CD14-positive monocyte (primary cell): ENCODE measurements around the gene PHGDH. TPM values are rescaled to one million over a fixed set of nuclear protein-coding genes. Genes with fewer than 3 reads are reported as not detected.

ENCODE experiments used
- DNase-seq, 3 donors: peaks; one replicate each; pipeline ENCODE4 v3.0.0-alpha.2; 2011 to 2022
- H2AFZ ChIP-seq: 2 replicates; pipeline ENCODE4 v1.6.0; 2012; ENCODE audit warnings: mild to moderate bottlenecking, low read depth, low read length, inconsistent platforms; ENCODE audit not compliant: insufficient read depth, poor library complexity, severe bottlenecking
- H3K27ac ChIP-seq, 2 donors: 1 replicate in 1 of 2; 2 replicates in 1 of 2; pipeline ENCODE4 v1.5.1; 2012 to 2013; ENCODE audit warnings: low read length in 2 of 2, control low read depth in 1 of 2, inconsistent platforms in 1 of 2, low read depth in 1 of 2, mild to moderate bottlenecking in 1 of 2
- H3K27me3 ChIP-seq, 2 donors: one replicate each; pipeline versions ENCODE4 v1.6.0 to v1.6.1; 2011 to 2013; ENCODE audit warnings: low read length in 2 of 2; ENCODE audit not compliant: control insufficient read depth in 2 of 2, insufficient read depth in 2 of 2
- H3K36me3 ChIP-seq, 2 donors: replicated peaks in 1 of 2; 1 replicate in 1 of 2; 2 replicates in 1 of 2; pipeline versions ENCODE4 v1.5.1 to v1.6.1; 2012 to 2013; ENCODE audit warnings: low read length in 2 of 2, control low read depth in 1 of 2, inconsistent platforms in 1 of 2, mild to moderate bottlenecking in 1 of 2; ENCODE audit not compliant: insufficient read depth in 2 of 2, control insufficient read depth in 1 of 2
- H3K4me1 ChIP-seq, 2 donors: 1 replicate in 1 of 2; 2 replicates in 1 of 2; pipeline versions ENCODE4 v1.5.1 to v1.6.1; 2012 to 2013; ENCODE audit warnings: low read length in 2 of 2, control low read depth in 1 of 2, inconsistent platforms in 1 of 2, mild to moderate bottlenecking in 1 of 2, moderate library complexity in 1 of 2; ENCODE audit not compliant: insufficient read depth in 2 of 2, control insufficient read depth in 1 of 2
- H3K4me2 ChIP-seq: replicated peaks from 2 replicates; pipeline ENCODE3; 2012; ENCODE audit warnings: low read length, moderate library complexity, mild to moderate bottlenecking; ENCODE audit not compliant: poor library complexity, severe bottlenecking; ENCODE audit errors: extremely low read depth
- H3K4me3 ChIP-seq, 3 experiments: fragments of 200-600 bp in 1 of 3; sonication (generic) in 1 of 3; replicated peaks in 1 of 3; 1 replicate in 2 of 3; 2 replicates in 1 of 3; pipeline ENCODE4 v1.5.1; 2011 to 2013; ENCODE audit warnings: low read length in 3 of 3, mild to moderate bottlenecking in 3 of 3, control low read depth in 2 of 3, low read depth in 2 of 3, inconsistent platforms in 1 of 3, moderate library complexity in 1 of 3
- H3K79me2 ChIP-seq: 2 replicates; pipeline ENCODE4 v1.6.0; 2012; ENCODE audit warnings: mild to moderate bottlenecking, control low read depth, inconsistent platforms, low read length, moderate library complexity; ENCODE audit not compliant: insufficient read depth
- H3K9ac ChIP-seq: 2 replicates; pipeline ENCODE4 v1.6.0; 2017; ENCODE audit warnings: low read length, mild to moderate bottlenecking; ENCODE audit not compliant: insufficient read depth, poor library complexity, severe bottlenecking
- H3K9me3 ChIP-seq, 2 donors: replicated peaks in 1 of 2; 1 replicate in 1 of 2; 2 replicates in 1 of 2; pipeline versions ENCODE4 v1.5.1 to v1.6.1; 2012 to 2013; ENCODE audit warnings: low read length in 2 of 2, control low read depth in 1 of 2; ENCODE audit not compliant: control insufficient read depth in 1 of 2, insufficient read depth in 1 of 2
- H4K20me1 ChIP-seq: 2 replicates; pipeline ENCODE4 v1.6.0; 2012; ENCODE audit warnings: mild to moderate bottlenecking, low read length, control low read depth, moderate library complexity; ENCODE audit not compliant: insufficient read depth
- H3K27ac Mint-ChIP-seq, 7 donors: one replicate each; pipeline ENCODE4 v1.8.0; 2020; ENCODE audit warnings: mild to moderate bottlenecking in 7 of 7, mixed read lengths in 7 of 7, moderate library complexity in 6 of 7, inconsistent platforms in 2 of 7
- H3K27me3 Mint-ChIP-seq, 3 donors: one replicate each; pipeline ENCODE4 v1.8.0; 2021 to 2022; ENCODE audit warnings: low read depth in 3 of 3, mild to moderate bottlenecking in 3 of 3, mixed read lengths in 3 of 3, moderate library complexity in 3 of 3, inconsistent platforms in 1 of 3
- H3K36me3 Mint-ChIP-seq, 2 donors: one replicate each; pipeline ENCODE4 v1.8.0; 2020; ENCODE audit warnings: mixed read lengths in 2 of 2, inconsistent platforms in 1 of 2, mild to moderate bottlenecking in 1 of 2
- H3K4me1 Mint-ChIP-seq: one replicate; pipeline ENCODE4 v1.8.0; 2020; ENCODE audit warnings: mild to moderate bottlenecking, mixed read lengths
- H3K4me3 Mint-ChIP-seq, 2 donors: one replicate each; pipeline ENCODE4 v1.8.0; 2020; ENCODE audit warnings: mild to moderate bottlenecking in 2 of 2, mixed read lengths in 2 of 2, moderate library complexity in 1 of 2
- H3K9me3 Mint-ChIP-seq, 7 donors: one replicate each; pipeline ENCODE4 v1.8.0; 2020 to 2022; ENCODE audit warnings: mixed read lengths in 7 of 7, mild to moderate bottlenecking in 6 of 7, moderate library complexity in 6 of 7, inconsistent platforms in 2 of 7
- CTCF ChIP-seq: fragments of 200-600 bp; IDR thresholded peaks from one replicate; pipeline ENCODE4 v1.8.0; 2022; ENCODE audit warnings: antibody characterized with exemption, mild to moderate bottlenecking
- WGBS: methylation state at CpG from one replicate; pipeline ENCODE4 v1.1.5; 2013; ENCODE audit warnings: missing lambda C conversion rate; ENCODE audit not compliant: insufficient coverage; 5-methylcytosine and 5-hydroxymethylcytosine counted together
- intact Hi-C, 2 donors: fragments of 100-400 bp; cut with micrococcal nuclease; formaldehyde crosslinking; loops; one replicate each; pipeline versions ENCODE4 v1.15.0 to v1.15.1; 2023
- polyA plus RNA-seq, 3 donors: library from polyadenylated mRNA; depleted of rRNA in 1 of 3; unstranded in 2 of 3; stranded (reverse) in 1 of 3; fragments of 300-500 nt in 2 of 3; fragments of >200 nt in 1 of 3; fragmentation: Illumina TruSeq in 2 of 3; gene quantifications; 1 replicate in 2 of 3; 2 replicates in 1 of 3; pipeline ENCODE4 v1.2.3, GENCODE V29; 2012 to 2021

The PHGDH gene
- polyA plus RNA-seq, 3 donors: 0.09 to 0.44 (median 0.20) TPM

- Mint-ChIP-seq H3K27me3 (peaks cover 0 to 2% (median 0%) of the 10 kb centered on the region in 3 donors), H3K4me1 (peaks cover 24% of the 10 kb centered on the region), H3K4me3 (no peak overlapping the region), H3K36me3 (no peaks in the 10 kb centered on the region), H3K9me3 (peaks cover 0 to 2% (median 0%) of the 10 kb centered on the region in 7 donors), H3K27ac (no peak overlapping the region)
- Histone ChIP-seq H3K36me3 (no peaks in the 10 kb centered on the region), H3K27me3 (no peaks in the 10 kb centered on the region), H4K20me1 (no peaks in the 10 kb centered on the region), H3K4me3 (no peak overlapping the region), H2AFZ (no peak overlapping the region), H3K79me2 (no peaks in the 10 kb centered on the region), H3K9ac (no peak overlapping the region), H3K4me1 (peaks cover 14 to 20% of the 10 kb centered on the region in 2 donors), H3K4me2 (no peak overlapping the region), H3K9me3 (no peaks in the 10 kb centered on the region), H3K27ac (no peak overlapping the region)
- no peak for DNase-seq
- TF ChIP-seq CTCF: no peak
- no CpG with 5 or more reads among the region's 4 CpGs for WGBS
- intact Hi-C loops: no loop called here
Observed at GRCh38 chr1:119791377-119791776, 79.6 kb downstream of the PHGDH start.

Other genes with a start within 250 kb of the PHGDH start
- gene HSD3B1, start 204.7 kb upstream of the PHGDH start, polyA plus RNA-seq: not detected
- 1 to 10 TPM in 1 of 3 donors, under 1 TPM in 2; 0.37 to 3.1 (median 0.49) TPM for gene ZNF697, start 63.7 kb upstream of the PHGDH start, polyA plus RNA-seq
- not detected for gene HMGCS2, start 57.0 kb downstream of the PHGDH start, polyA plus RNA-seq
- gene REG4, start 99.5 kb downstream of the PHGDH start, polyA plus RNA-seq: not detected
- not detected for gene ADAM30, start 184.6 kb downstream of the PHGDH start, polyA plus RNA-seq